Lung (tissue), 12 donors: Measurements from ENCODE around the gene SFXN3. TPM values are rescaled to one million over a fixed set of nuclear protein-coding genes. Genes with fewer than 3 reads are reported as not detected.

Experiments used
- ATAC-seq: fragments of 200-7000 bp; cut with Tn5 transposase; one replicate; pipeline ENCODE4 v1.9.1; 2020; ENCODE audit warnings: moderate number of reproducible peaks; ENCODE audit not compliant: insufficient read depth, low FRiP score
- DNase-seq, 3 donors: peaks; one replicate each; pipeline ENCODE4 v3.0.0-alpha.2; 2013 to 2017
- H3K27ac ChIP-seq, 2 donors: one replicate each; pipeline ENCODE4 v1.5.1; 2013; ENCODE audit warnings: mild to moderate bottlenecking in 2 of 2, moderate library complexity in 2 of 2, control low read depth in 1 of 2, inconsistent platforms in 1 of 2, low read depth in 1 of 2, low read length in 1 of 2
- H3K27me3 ChIP-seq, 3 donors: one replicate each; pipeline ENCODE4 v1.5.1; 2013; ENCODE audit warnings: low read length in 2 of 3; ENCODE audit not compliant: control insufficient read depth in 3 of 3, insufficient read depth in 3 of 3
- H3K36me3 ChIP-seq, 4 donors: one replicate each; pipeline ENCODE4 v1.5.1; 2013; ENCODE audit warnings: low read length in 4 of 4, mild to moderate bottlenecking in 1 of 4, moderate library complexity in 1 of 4; ENCODE audit not compliant: control insufficient read depth in 4 of 4, insufficient read depth in 4 of 4
- H3K4me1 ChIP-seq, 5 donors: one replicate each; pipeline ENCODE4 v1.5.1; 2013; ENCODE audit warnings: low read length in 5 of 5, mild to moderate bottlenecking in 2 of 5, moderate library complexity in 1 of 5; ENCODE audit not compliant: control insufficient read depth in 5 of 5, insufficient read depth in 5 of 5
- H3K4me3 ChIP-seq: one replicate; pipeline ENCODE4 v1.5.1; 2013; ENCODE audit warnings: mild to moderate bottlenecking, control low read depth, moderate library complexity
- H3K9ac ChIP-seq, 2 donors: one replicate each; pipeline ENCODE4 v1.5.1; 2013; ENCODE audit warnings: low read length in 2 of 2, control low read depth in 1 of 2; ENCODE audit not compliant: insufficient read depth in 1 of 2
- H3K9me3 ChIP-seq, 4 donors: one replicate each; pipeline ENCODE4 v1.5.1; 2013; ENCODE audit warnings: low read length in 3 of 4, mild to moderate bottlenecking in 1 of 4, moderate library complexity in 1 of 4; ENCODE audit not compliant: control insufficient read depth in 4 of 4, insufficient read depth in 3 of 4
- WGBS, 2 donors: extraction: QIAGEN DNeasy Blood & Tissue Kit; methylation state at CpG; one replicate each; pipeline ENCODE4 v1.1.7; 2013; 5-methylcytosine and 5-hydroxymethylcytosine counted together
- polyA plus RNA-seq, 2 donors: library from polyadenylated mRNA; stranded (reverse); fragments of 200-250 nt; gene quantifications; one replicate each; pipeline ENCODE4 v1.2.1, GENCODE V29; 2013
- total RNA-seq, 2 donors: library from RNA; depleted of rRNA in 1 of 2; stranded (reverse); fragments of >200 nt in 1 of 2; gene quantifications; one replicate each; pipeline ENCODE4 v1.2.1, GENCODE V29; 2014 to 2021
- TF ChIP-seq, protein P1 (sequence below): IDR thresholded peaks from 2 replicates; pipeline ENCODE4 v1.5.1; 2012; ENCODE audit warnings: mild to moderate bottlenecking; ENCODE audit errors: control extremely low read depth, extremely low read depth
- donor health status: control.
- donor health status: control.
- donor health status: Bipolar disorder and iron deficiency.
- donor health status: healthy.
- donor health status: DM: yes; HTN: yes; CAD: no.

The SFXN3 gene
- total and polyA plus RNA-seq, 4 donors = 36.4 to 95.8 (median 39.6) TPM

DNA sequence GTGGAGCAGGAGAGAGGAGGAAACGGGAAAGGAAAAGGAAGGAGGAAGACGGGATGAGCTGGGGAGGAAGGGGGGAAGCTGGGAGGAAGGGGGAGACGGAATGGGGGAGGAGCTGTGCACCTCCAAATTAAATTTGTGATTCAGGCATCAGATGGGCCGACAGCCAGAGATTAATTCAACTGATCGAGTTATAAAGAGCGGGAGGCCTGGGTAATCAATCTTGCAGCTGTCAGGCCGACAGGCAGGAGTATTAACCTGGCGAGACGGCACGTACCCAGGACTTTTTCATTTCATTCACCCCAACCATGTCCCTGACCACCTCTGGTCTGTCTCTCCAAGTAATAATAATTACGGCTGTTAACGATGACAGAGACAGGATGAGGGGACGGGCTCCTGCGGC, 56.9 kb downstream of the SFXN3 start:
- Histone ChIP-seq H3K4me1 (peaks cover 0 to 5% (median 0%) of the 10 kb centered on the region in 5 donors), H3K9me3 (no peaks in the 10 kb centered on the region), H3K4me3 (no peak overlapping the region), H3K9ac (no peak overlapping the region), H3K36me3 (no peaks in the 10 kb centered on the region), H3K27me3 (peaks cover 3 to 26% (median 5%) of the 10 kb centered on the region in 3 donors), H3K27ac (no peak overlapping the region)
- no peak for DNase-seq
- TF ChIP-seq, protein P1, sequence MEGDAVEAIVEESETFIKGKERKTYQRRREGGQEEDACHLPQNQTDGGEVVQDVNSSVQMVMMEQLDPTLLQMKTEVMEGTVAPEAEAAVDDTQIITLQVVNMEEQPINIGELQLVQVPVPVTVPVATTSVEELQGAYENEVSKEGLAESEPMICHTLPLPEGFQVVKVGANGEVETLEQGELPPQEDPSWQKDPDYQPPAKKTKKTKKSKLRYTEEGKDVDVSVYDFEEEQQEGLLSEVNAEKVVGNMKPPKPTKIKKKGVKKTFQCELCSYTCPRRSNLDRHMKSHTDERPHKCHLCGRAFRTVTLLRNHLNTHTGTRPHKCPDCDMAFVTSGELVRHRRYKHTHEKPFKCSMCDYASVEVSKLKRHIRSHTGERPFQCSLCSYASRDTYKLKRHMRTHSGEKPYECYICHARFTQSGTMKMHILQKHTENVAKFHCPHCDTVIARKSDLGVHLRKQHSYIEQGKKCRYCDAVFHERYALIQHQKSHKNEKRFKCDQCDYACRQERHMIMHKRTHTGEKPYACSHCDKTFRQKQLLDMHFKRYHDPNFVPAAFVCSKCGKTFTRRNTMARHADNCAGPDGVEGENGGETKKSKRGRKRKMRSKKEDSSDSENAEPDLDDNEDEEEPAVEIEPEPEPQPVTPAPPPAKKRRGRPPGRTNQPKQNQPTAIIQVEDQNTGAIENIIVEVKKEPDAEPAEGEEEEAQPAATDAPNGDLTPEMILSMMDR = no peak
- 19 to 25% methylated on average over 14 of the region's 14 CpGs for WGBS, 2 donors
- ATAC-seq = no peak

DNA sequence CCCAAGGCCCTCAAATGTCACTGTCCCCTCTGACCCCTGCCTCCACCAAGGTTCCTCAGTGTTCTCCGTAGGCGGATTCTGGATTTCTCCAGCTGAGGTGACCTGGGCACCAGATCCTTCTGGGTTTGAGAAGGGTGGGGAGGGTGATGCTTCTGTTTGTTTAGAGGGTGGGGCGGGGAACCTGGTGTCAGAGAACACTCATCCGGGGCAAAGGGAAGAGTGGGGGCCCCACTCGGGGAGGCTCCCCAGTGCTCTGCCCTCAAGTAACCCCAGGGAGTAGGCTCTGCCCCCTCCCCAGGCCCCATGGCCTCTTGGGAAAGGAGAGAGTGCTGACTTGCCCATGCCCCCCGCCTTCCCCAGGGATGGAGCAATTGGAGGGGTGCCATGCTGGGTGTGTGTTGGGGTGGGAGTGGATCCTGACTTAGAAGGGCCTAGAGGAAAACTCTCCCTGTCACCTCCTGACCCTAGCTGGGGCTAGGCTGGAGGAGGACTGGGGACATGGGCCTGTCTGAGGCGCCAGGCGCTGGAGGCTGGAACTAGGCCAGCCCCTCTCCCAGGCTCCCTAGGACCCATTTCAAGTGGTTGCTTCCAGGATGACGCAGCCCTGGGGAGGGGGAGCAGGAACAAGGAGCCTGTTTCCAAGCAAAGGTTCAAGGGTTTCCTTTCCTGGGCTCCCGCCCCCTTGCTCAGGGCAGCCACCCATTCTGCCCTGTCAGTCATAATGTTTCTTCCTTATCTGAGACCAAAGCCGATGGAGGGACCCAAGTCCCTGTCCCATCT, 58.7 kb downstream of the SFXN3 start:
- DNase-seq (peak; percentile 13 to 44 (median 39)), ATAC-seq (no peak)
- Histone ChIP-seq H3K4me3 (no peak overlapping the region), H3K9me3 (no peaks in the 10 kb centered on the region), H3K27ac (no peak overlapping the region), H3K9ac (no peak overlapping the region), H3K36me3 (no peaks in the 10 kb centered on the region), H3K27me3 (peaks cover 3 to 25% (median 9%) of the 10 kb centered on the region in 3 donors), H3K4me1 (peaks cover 0 to 23% (median 2%) of the 10 kb centered on the region in 5 donors)
- WGBS, 2 donors = 66 to 79% methylated on average over 11 of the region's 11 CpGs
- TF ChIP-seq, protein P1 = no peak

DNA sequence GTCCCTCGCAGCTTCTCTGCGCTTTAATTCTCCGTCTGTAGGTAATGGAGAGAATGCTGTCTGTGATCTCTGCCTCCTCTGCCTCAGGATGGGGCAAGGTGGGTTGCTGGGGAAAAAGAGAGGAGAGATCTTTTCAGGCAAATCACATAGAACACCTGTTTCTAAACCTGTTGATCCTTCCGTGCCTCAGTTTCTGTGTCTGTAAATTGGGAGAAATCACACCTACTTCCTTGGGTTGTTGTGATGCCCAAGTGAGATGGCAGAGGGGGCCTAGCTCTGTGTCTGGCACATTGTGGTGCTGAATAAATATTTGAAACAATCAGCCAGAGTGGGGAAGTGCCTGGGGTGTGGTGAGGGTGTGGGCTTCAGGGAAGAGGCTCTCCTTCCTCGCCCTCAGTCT, 59.6 kb downstream of the SFXN3 start:
- H3K4me1 ChIP-seq = peaks cover 0 to 25% (median 2%) of the 10 kb centered on the region in 5 donors
- WGBS, 2 donors = 86 to 91% methylated on average over 5 of the region's 5 CpGs
- no peak overlapping the region for H3K9ac ChIP-seq
- no peak overlapping the region for H3K27ac ChIP-seq
- ATAC-seq = no peak
- H3K4me3 ChIP-seq = no peak overlapping the region
- peaks cover 0 to 2% (median 0%) of the 10 kb centered on the region in 4 donors for H3K9me3 ChIP-seq
- no peaks in the 10 kb centered on the region for H3K36me3 ChIP-seq
- DNase-seq = no peak
- peaks cover 3 to 23% (median 9%) of the 10 kb centered on the region in 3 donors for H3K27me3 ChIP-seq
- TF ChIP-seq, protein P1 = no peak

Other genes with a start within 250 kb of the SFXN3 start
- 10 to 100 TPM; 30.1 to 60.0 TPM for gene SLF2, start 118.3 kb upstream of the SFXN3 start, total RNA-seq
- gene SLF2, start 118.3 kb upstream of the SFXN3 start, polyA plus RNA-seq = 10 to 100 TPM in 1 of 2 donors, 1 to 10 TPM in 1; 7.1 to 13.5 TPM
- 1 to 10 TPM; 3.0 to 7.4 TPM for gene SEMA4G, start 61.7 kb upstream of the SFXN3 start, total RNA-seq
- gene SEMA4G, start 61.7 kb upstream of the SFXN3 start, polyA plus RNA-seq = 1 to 10 TPM; 1.2 to 2.5 TPM
- gene MRPL43, start 43.7 kb upstream of the SFXN3 start, total RNA-seq = 10 to 100 TPM; 43.6 to 74.4 TPM
- gene MRPL43, start 43.7 kb upstream of the SFXN3 start, polyA plus RNA-seq = 100 to 1,000 TPM in 1 of 2 donors, 10 to 100 TPM in 1; 94.6 to 105 TPM
- gene TWNK, start 43.7 kb upstream of the SFXN3 start, total RNA-seq = 1 to 10 TPM; 3.9 to 6.8 TPM
- gene TWNK, start 43.7 kb upstream of the SFXN3 start, polyA plus RNA-seq = 1 to 10 TPM; 4.4 to 8.3 TPM
- 10 to 100 TPM; 53.2 to 58.0 TPM for gene LZTS2, start 31.4 kb upstream of the SFXN3 start, total RNA-seq
- gene LZTS2, start 31.4 kb upstream of the SFXN3 start, polyA plus RNA-seq = 10 to 100 TPM; 44.5 to 76.8 TPM
- gene PDZD7, start 105 bp upstream of the SFXN3 start, total RNA-seq = 1 to 10 TPM in 1 of 2 donors, under 1 TPM in 1; 0.09 to 1.3 TPM
- gene PDZD7, start 105 bp upstream of the SFXN3 start, polyA plus RNA-seq = under 1 TPM; 0.27 to 0.83 TPM
- gene KAZALD1, start 30.8 kb downstream of the SFXN3 start, total RNA-seq = 10 to 100 TPM in 1 of 2 donors, 1 to 10 TPM in 1; 8.2 to 12.1 TPM
- 1 to 10 TPM; 4.1 to 6.5 TPM for gene KAZALD1, start 30.8 kb downstream of the SFXN3 start, polyA plus RNA-seq
- not detected for gene TLX1, start 100.1 kb downstream of the SFXN3 start, total RNA-seq
- not detected for gene TLX1, start 100.1 kb downstream of the SFXN3 start, polyA plus RNA-seq
- under 1 TPM in 1 of 2 donors, not detected in 1; 0.09 TPM for gene LBX1, start 198.2 kb downstream of the SFXN3 start, total RNA-seq
- under 1 TPM; 0.02 to 0.04 TPM for gene LBX1, start 198.2 kb downstream of the SFXN3 start, polyA plus RNA-seq